DOHH2 (cell line): ENCODE data around the gene SUFU.

ENCODE experiments used
- EZH2phosphoT487 ChIP-seq: fragments of 200-600 bp; sonication (generic); IDR thresholded peaks from 2 replicates; pipeline ENCODE4 v1.6.1; 2017; ENCODE audit warnings: borderline replicate concordance, mild to moderate bottlenecking, antibody characterized with exemption, low read length, moderate library complexity, mixed read lengths
- TF ChIP-seq, protein P1 (sequence below): fragments of 200-600 bp; sonication (generic); IDR thresholded peaks from one replicate; pipeline ENCODE4 v1.5.1; 2014; ENCODE audit warnings: antibody characterized with exemption, mild to moderate bottlenecking, low read depth, low read length; ENCODE audit not compliant: poor library complexity, severe bottlenecking

DNA sequence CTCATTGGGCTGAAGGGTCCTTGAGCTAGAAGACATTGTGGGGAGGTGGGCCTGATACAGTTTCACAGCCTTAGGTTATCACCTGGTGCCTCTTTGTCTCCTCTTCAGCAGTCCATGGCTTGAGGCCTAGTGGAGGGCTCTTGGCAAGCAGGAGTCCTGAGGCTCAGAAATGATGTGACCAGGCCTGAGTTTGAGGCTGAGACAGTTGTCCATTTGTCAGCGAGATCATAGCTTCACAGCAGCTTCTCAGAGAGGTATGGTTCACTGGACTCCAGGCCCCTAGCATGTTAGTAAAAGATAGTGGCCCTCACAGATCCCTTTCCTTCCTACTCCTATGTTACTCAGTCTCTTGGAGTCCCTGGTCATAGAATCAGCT lies 19.1 kb downstream of the SUFU start:
- TF ChIP-seq, protein P1, sequence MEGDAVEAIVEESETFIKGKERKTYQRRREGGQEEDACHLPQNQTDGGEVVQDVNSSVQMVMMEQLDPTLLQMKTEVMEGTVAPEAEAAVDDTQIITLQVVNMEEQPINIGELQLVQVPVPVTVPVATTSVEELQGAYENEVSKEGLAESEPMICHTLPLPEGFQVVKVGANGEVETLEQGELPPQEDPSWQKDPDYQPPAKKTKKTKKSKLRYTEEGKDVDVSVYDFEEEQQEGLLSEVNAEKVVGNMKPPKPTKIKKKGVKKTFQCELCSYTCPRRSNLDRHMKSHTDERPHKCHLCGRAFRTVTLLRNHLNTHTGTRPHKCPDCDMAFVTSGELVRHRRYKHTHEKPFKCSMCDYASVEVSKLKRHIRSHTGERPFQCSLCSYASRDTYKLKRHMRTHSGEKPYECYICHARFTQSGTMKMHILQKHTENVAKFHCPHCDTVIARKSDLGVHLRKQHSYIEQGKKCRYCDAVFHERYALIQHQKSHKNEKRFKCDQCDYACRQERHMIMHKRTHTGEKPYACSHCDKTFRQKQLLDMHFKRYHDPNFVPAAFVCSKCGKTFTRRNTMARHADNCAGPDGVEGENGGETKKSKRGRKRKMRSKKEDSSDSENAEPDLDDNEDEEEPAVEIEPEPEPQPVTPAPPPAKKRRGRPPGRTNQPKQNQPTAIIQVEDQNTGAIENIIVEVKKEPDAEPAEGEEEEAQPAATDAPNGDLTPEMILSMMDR, result no peak
- TF ChIP-seq EZH2phosphoT487, result no peak
